Neural crest cell (in vitro differentiated cells): ENCODE results near the gene B4GALT5. TPM values are rescaled to one million over a fixed set of nuclear protein-coding genes. Genes with fewer than 3 reads are reported as not detected.
A peak's percentile ranks its signal among the peaks of the same experiment; 100 is the strongest.

Source experiments
- DNase-seq: peaks from one replicate; pipeline ENCODE4 v3.0.0; 2021; ENCODE audit warnings: low read depth, mixed read lengths, low spot score
- H3K27ac Mint-ChIP-seq: one replicate; pipeline ENCODE4 v1.8.0; 2021; ENCODE audit warnings: mild to moderate bottlenecking, mixed read lengths; ENCODE audit not compliant: unreplicated experiment
- H3K27me3 Mint-ChIP-seq: 2 replicates; pipeline ENCODE4 v1.8.0; 2021; ENCODE audit warnings: low read depth, mild to moderate bottlenecking, mixed read lengths
- H3K36me3 Mint-ChIP-seq: 2 replicates; pipeline ENCODE4 v1.8.0; 2021; ENCODE audit warnings: low read depth, mild to moderate bottlenecking, mixed read lengths
- H3K4me1 Mint-ChIP-seq: 2 replicates; pipeline ENCODE4 v1.8.0; 2021; ENCODE audit warnings: mixed read lengths
- H3K4me3 Mint-ChIP-seq: one replicate; pipeline ENCODE4 v1.8.0; 2021; ENCODE audit warnings: mild to moderate bottlenecking, mixed read lengths
- H3K9me3 Mint-ChIP-seq: 2 replicates; pipeline ENCODE4 v1.8.0; 2021; ENCODE audit warnings: mixed read lengths
- CTCF ChIP-seq: fragments of 200-600 bp; sonication (generic); conservative IDR thresholded peaks from 2 replicates; pipeline ENCODE4 v1.5.0; 2021; ENCODE audit warnings: antibody characterized with exemption, mild to moderate bottlenecking
- total RNA-seq: library from RNA; stranded (reverse); gene quantifications from 2 replicates; pipeline ENCODE4 v1.2.1, GENCODE V29; 2021

The B4GALT5 gene
- total RNA-seq, 1 donor from 2014 or later = 49.0 TPM

DNA sequence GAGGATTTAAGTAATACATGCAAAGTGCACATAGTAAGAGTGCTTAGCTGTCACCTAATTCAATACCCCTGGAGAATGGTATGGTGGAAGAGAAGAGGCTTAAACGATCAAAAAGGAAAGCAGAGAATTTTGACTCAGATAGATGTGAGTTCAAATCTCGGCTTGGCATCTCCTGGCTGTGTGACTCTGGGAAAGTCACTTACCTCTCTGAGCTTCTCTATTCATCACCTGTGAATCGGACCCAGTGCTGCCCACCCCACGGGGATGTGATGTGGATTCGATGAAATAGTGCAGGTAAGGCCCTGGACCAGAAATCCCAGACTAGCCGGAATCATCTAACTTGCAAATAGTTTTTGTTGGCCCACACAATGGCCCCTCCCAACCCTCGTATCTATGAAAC lies 1.8 kb upstream of the B4GALT5 start:
- no peaks in the 10 kb centered on the region for H3K9me3 Mint-ChIP-seq
- H3K4me3 Mint-ChIP-seq = peak overlapping the region; percentile 69
- DNase-seq = no peak
- H3K4me1 Mint-ChIP-seq = peaks cover 29% of the 10 kb centered on the region
- no peaks in the 10 kb centered on the region for H3K36me3 Mint-ChIP-seq
- H3K27ac Mint-ChIP-seq = no peak overlapping the region
- TF ChIP-seq CTCF = no peak
- no peaks in the 10 kb centered on the region for H3K27me3 Mint-ChIP-seq

DNA sequence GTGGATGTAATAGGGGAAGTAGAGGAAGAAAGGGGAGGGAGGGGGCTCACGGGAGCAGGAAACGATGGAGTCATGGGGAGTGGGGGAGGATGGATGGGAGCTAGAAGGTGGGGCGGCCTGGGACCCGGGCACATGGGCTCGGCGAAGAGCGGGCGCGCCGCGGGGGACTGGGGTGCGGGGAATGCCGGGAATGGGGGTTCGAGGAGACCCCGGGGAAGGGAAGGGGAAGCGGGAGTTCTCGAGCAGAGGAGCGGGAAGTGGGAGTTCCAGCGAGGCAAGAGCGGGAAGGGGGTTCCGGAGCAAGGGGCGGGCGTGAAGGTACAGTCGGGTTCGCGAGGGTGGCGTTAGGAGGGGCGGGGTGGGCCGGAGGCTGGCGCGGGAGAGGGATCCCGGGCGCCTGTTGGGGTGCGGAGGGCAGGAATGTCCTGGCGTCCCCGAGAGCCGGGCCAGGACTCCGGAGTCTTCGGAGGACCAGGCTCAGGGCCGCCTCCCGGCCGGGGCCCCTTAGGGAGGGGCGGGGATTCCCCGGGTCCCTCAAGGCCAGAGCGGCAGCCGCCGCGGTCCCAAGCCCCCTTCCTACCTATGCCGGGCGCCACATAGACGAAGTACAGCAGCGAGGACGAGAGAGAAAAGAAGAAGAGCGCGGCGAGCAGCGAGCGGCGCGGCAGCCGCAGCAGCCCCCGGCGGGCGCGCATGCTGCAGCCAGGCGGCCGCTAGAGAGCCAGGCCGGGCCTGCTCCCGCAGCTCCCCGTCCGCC lies 504 bp downstream of the B4GALT5 start:
- H3K27me3 Mint-ChIP-seq = no peaks in the 10 kb centered on the region

GRCh38 chr20:49712646-49712995 lies 1.1 kb downstream of the B4GALT5 start:
- DNase-seq = no peak
- no peak for TF ChIP-seq CTCF
- Mint-ChIP-seq H3K9me3 (no peaks in the 10 kb centered on the region), H3K4me1 (peaks cover 39% of the 10 kb centered on the region), H3K4me3 (peak overlapping the region; percentile 92), H3K27me3 (no peaks in the 10 kb centered on the region), H3K36me3 (no peaks in the 10 kb centered on the region), H3K27ac (peak overlapping the region; percentile 94)

More for the DNA sequence above, 504 bp downstream of the B4GALT5 start:
- TF ChIP-seq CTCF = no peak
- peak; percentile 7 for DNase-seq
- no peaks in the 10 kb centered on the region for H3K9me3 Mint-ChIP-seq
- H3K4me3 Mint-ChIP-seq = peak overlapping the region; percentile 92
- H3K36me3 Mint-ChIP-seq = no peaks in the 10 kb centered on the region
- H3K4me1 Mint-ChIP-seq = peaks cover 39% of the 10 kb centered on the region
- H3K27ac Mint-ChIP-seq = peak overlapping the region; percentile 94

DNA sequence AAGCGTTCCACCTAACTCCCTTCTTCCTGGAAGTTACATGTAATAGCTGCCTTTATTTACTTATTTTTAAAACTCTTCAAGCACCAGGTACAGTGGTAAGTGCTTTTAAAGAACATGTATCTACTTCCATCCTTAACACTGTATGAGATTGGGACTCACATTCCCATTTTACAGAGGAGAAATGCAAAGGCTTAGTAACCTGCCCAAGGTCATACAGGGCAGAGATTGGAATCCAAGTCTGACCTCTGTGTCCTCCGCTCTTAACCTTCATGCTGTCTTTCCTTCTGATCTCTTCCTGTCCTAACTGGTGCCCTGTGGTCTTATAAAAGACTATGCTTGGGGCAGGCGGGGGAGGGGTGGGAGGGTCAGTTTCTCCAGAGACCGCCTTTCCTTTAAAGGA lies 1.6 kb downstream of the B4GALT5 start:
- Mint-ChIP-seq H3K9me3 (no peaks in the 10 kb centered on the region), H3K27ac (peak overlapping the region; percentile 70), H3K36me3 (no peaks in the 10 kb centered on the region), H3K4me3 (peak overlapping the region; percentile 92), H3K27me3 (no peaks in the 10 kb centered on the region), H3K4me1 (peaks cover 41% of the 10 kb centered on the region)
- no peak for TF ChIP-seq CTCF
- DNase-seq = no peak

DNA sequence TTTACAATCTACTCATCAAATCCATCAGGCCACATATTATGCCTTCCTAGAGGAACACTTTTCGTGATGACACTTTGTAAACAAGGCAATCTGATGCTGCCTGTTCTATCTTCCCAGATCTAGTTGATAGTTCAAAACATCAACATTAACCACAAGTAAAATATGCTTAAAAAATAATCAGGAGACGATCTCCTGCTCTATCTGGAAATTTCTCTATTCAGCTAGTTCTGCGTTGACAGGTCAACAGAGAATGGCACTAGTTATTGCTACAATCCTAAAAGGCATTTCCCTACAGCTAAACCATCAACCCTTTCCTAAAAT lies 2.1 kb downstream of the B4GALT5 start:
- no peak for TF ChIP-seq CTCF
- Mint-ChIP-seq H3K27ac (no peak overlapping the region), H3K9me3 (no peaks in the 10 kb centered on the region), H3K4me1 (peaks cover 46% of the 10 kb centered on the region), H3K27me3 (no peaks in the 10 kb centered on the region), H3K36me3 (no peaks in the 10 kb centered on the region), H3K4me3 (peak overlapping the region; percentile 92)
- no peak for DNase-seq
